ENCODE data around the gene DISP2.

DNA sequence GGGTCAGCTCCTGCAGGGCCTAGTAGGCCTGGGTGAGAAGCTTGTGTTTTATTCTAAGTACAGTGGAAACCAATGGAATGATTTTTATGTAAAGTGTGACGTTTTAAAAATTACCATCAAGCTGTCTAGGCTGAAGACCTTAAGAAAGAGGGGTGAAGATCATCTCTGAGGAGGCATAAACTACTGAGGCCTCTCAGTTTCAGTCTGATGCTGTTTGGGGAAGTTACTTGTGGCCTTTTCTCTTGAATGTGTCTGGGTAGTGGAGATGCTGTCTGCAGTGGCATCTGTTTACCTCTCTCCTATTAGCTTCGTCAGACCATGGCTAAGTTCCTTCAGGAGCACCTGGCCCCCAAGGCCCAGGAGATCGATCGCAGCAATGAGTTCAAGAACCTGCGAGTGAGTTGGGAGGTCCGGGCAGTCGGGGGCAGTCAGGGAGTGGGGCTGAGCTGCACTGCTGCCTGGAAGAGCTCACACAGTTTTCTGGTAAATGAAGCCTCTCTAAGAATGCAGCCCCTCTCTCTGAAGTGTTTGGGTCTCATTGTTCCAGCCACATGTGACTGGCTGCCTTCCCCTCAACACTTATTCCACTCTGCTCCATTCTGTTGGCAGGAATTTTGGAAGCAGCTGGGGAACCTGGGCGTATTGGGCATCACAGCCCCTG lies 49.4 kb downstream of the DISP2 start:
- TF ChIP-seq, protein P1, sequence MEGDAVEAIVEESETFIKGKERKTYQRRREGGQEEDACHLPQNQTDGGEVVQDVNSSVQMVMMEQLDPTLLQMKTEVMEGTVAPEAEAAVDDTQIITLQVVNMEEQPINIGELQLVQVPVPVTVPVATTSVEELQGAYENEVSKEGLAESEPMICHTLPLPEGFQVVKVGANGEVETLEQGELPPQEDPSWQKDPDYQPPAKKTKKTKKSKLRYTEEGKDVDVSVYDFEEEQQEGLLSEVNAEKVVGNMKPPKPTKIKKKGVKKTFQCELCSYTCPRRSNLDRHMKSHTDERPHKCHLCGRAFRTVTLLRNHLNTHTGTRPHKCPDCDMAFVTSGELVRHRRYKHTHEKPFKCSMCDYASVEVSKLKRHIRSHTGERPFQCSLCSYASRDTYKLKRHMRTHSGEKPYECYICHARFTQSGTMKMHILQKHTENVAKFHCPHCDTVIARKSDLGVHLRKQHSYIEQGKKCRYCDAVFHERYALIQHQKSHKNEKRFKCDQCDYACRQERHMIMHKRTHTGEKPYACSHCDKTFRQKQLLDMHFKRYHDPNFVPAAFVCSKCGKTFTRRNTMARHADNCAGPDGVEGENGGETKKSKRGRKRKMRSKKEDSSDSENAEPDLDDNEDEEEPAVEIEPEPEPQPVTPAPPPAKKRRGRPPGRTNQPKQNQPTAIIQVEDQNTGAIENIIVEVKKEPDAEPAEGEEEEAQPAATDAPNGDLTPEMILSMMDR (IDR thresholded peaks at IDR 0.05): no peak
- TF ChIP-seq POLR2A (IDR thresholded peaks at IDR 0.05): no peak

Measured in uterus (tissue), 2 donors.